OCI-LY7 (cell line): ENCODE data around the gene SGMS1. TPM values are rescaled to one million over a fixed set of nuclear protein-coding genes. Genes with fewer than 3 reads are reported as not detected.

Experiments
- BruUV-seq: library from RNA; stranded (reverse); fragments of 400-500 nt; replicated peaks from 2 replicates; lab custom pipeline; 2021; lab: Mats Ljungman, UMichigan
- CTCF ChIA-PET: fragments of 300-600 bp; sonication (Branson Sonifier 250); formaldehyde crosslinking; loops from one replicate; lab custom pipeline; 2022; ENCODE audit warnings: antibody characterized with exemption; ENCODE audit not compliant: unreplicated experiment; lab: Charles Lee
- POLR2A ChIA-PET: fragments of 300-600 bp; sonication (Branson Sonifier 250); formaldehyde crosslinking; loops from one replicate; lab custom pipeline; 2022; ENCODE audit warnings: antibody characterized with exemption; lab: Charles Lee
- DNase-seq: peaks from one replicate; pipeline ENCODE4 v3.0.0-alpha.2; 2015; ENCODE audit warnings: low spot score
- H2AFZ ChIP-seq: fragments of 200-600 bp; sonication (generic), shearing (Covaris generic); 2 replicates; pipeline ENCODE4 v1.6.1; 2014; ENCODE audit warnings: mild to moderate bottlenecking, antibody characterized with exemption, low read length, moderate library complexity
- H3K27ac ChIP-seq: fragments of 200-600 bp; sonication (generic); 2 replicates; pipeline ENCODE4 v1.5.1; 2014; ENCODE audit warnings: mixed run types, low read depth, mild to moderate bottlenecking, moderate library complexity, low read length, inconsistent platforms; ENCODE audit not compliant: poor library complexity, severe bottlenecking
- H3K36me3 ChIP-seq: fragments of 200-600 bp; sonication (generic); 2 replicates; pipeline ENCODE4 v1.6.1; 2014; ENCODE audit warnings: mild to moderate bottlenecking, antibody characterized with exemption, low read length, moderate library complexity, mixed read lengths; ENCODE audit not compliant: insufficient read depth
- H3K4me1 ChIP-seq: fragments of 200-600 bp; sonication (generic); 2 replicates; pipeline ENCODE4 v1.5.1; 2014; ENCODE audit warnings: mild to moderate bottlenecking, low read length; ENCODE audit not compliant: insufficient read depth, poor library complexity, severe bottlenecking
- H3K4me2 ChIP-seq: fragments of 200-600 bp; sonication (generic); 2 replicates; pipeline ENCODE4 v1.6.1; 2014; ENCODE audit warnings: mild to moderate bottlenecking, low read length
- H3K4me3 ChIP-seq: fragments of 200-600 bp; sonication (generic); 2 replicates; pipeline ENCODE4 v1.5.1; 2014; ENCODE audit warnings: mild to moderate bottlenecking, low read depth, low read length; ENCODE audit not compliant: poor library complexity, severe bottlenecking
- H3K79me2 ChIP-seq: fragments of 200-600 bp; sonication (generic); 2 replicates; pipeline ENCODE4 v1.6.1; 2016; ENCODE audit warnings: low read depth, mild to moderate bottlenecking, low read length, moderate library complexity, mixed read lengths; ENCODE audit not compliant: insufficient read depth
- H3K9me2 ChIP-seq: fragments of 200-600 bp; sonication (generic); 2 replicates; pipeline ENCODE4 v1.6.1; 2016; ENCODE audit warnings: mild to moderate bottlenecking, low read length, mixed read lengths; ENCODE audit not compliant: insufficient read depth
- H3K9me3 ChIP-seq: fragments of 200-600 bp; sonication (generic); 2 replicates; pipeline ENCODE4 v1.6.1; 2014; ENCODE audit warnings: mild to moderate bottlenecking, mixed run types, low read length, mixed read lengths
- H4K20me1 ChIP-seq: fragments of 200-600 bp; sonication (generic); 2 replicates; pipeline ENCODE4 v1.6.1; 2014; ENCODE audit warnings: mild to moderate bottlenecking, antibody characterized with exemption, low read length, moderate library complexity, mixed read lengths; ENCODE audit not compliant: insufficient read depth
- EZH2phosphoT487 ChIP-seq: fragments of 200-600 bp; sonication (generic); IDR thresholded peaks from 2 replicates; pipeline ENCODE4 v1.6.1; 2018; ENCODE audit warnings: low read depth, borderline replicate concordance, mild to moderate bottlenecking, mixed run types, antibody characterized with exemption, low read length, moderate library complexity, mixed read lengths
- intact Hi-C: fragments of 100-400 bp; cut with micrococcal nuclease; formaldehyde crosslinking; loops from one replicate; pipeline ENCODE4 v1.10.0; 2022; ENCODE audit not compliant: unreplicated experiment
- total RNA-seq, 2 experiments: library from RNA; depleted of rRNA in 1 of 2; stranded (reverse); fragments of >200 nt in 1 of 2; shearing (Covaris generic) in 1 of 2; gene quantifications; 2 replicates each; pipeline ENCODE4 v1.2.3, GENCODE V29; 2014 to 2022
- TF ChIP-seq, protein P1 (sequence below): fragments of 200-600 bp; sonication (generic); conservative IDR thresholded peaks from 2 replicates; pipeline ENCODE4 v1.5.1; 2014; ENCODE audit warnings: mild to moderate bottlenecking, antibody characterized with exemption, low read length, moderate library complexity, mixed read lengths

Gene SGMS1
- total RNA-seq, 2 experiments from 2014 or later = 45.4 to 57.5 TPM

DNA sequence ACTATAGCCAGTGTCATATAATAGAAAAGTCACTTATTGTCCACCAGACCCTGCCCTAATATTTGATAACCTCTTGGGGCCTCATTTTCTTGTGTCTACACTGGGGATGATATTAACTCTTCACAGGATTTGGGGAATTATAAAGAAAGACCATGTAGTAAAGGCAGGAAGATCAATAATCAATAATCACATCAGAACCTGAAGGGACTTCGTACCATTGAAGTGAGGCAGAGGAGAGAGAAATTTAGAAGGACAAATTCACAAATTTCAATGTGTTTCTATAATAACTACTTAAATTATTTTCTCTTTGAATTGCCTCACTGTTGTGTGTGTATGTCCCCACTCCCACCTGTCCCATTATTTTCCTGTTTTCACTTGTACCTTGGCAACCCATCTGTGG is 10.7 kb upstream of the SGMS1 start:
- Histone ChIP-seq H3K27ac (no peak overlapping the region), H2AFZ (no peak overlapping the region), H3K4me2 (no peak overlapping the region), H3K4me3 (no peak overlapping the region), H3K4me1 (peaks cover 13% of the 10 kb centered on the region), H3K9me3 (no peaks in the 10 kb centered on the region), H3K9me2 (no peaks in the 10 kb centered on the region), H3K36me3 (no peaks in the 10 kb centered on the region), H3K79me2 (no peaks in the 10 kb centered on the region), H4K20me1 (no peaks in the 10 kb centered on the region)
- BruUV-seq = no TSS peak
- TF ChIP-seq EZH2phosphoT487 = no peak
- TF ChIP-seq, protein P1, sequence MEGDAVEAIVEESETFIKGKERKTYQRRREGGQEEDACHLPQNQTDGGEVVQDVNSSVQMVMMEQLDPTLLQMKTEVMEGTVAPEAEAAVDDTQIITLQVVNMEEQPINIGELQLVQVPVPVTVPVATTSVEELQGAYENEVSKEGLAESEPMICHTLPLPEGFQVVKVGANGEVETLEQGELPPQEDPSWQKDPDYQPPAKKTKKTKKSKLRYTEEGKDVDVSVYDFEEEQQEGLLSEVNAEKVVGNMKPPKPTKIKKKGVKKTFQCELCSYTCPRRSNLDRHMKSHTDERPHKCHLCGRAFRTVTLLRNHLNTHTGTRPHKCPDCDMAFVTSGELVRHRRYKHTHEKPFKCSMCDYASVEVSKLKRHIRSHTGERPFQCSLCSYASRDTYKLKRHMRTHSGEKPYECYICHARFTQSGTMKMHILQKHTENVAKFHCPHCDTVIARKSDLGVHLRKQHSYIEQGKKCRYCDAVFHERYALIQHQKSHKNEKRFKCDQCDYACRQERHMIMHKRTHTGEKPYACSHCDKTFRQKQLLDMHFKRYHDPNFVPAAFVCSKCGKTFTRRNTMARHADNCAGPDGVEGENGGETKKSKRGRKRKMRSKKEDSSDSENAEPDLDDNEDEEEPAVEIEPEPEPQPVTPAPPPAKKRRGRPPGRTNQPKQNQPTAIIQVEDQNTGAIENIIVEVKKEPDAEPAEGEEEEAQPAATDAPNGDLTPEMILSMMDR = no peak
- ChIA-PET POLR2A (interaction anchor here (1.0 to 5.6 kb wide), 2 partner anchors 10 to 14 kb away, joined by 3 to 49 read pairs; no protein-coding TSS in a partner anchor), CTCF (no interaction called here)
- no peak for DNase-seq
- intact Hi-C loops = no loop called here

DNA sequence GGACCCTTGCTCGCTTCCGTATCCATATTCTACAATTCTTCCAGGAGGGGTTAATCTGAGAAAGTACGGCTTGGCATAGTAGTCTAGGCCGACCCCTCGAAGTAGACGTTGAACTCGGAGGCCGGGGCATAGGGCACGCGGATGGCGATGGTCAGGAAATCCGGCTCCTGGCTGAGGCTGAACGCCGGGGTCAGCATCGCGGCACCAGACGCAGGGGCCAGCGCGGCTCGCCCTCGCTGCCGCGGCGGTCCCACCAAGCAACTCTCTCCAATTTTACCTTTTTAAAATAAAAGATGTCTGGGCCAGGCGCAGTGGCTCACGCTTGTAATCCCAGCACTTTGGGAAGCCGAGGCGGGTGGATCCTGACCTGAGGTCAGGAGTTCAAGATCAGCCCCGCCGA is 7.3 kb upstream of the SGMS1 start:
- Histone ChIP-seq H3K4me1 (peaks cover 9% of the 10 kb centered on the region), H4K20me1 (no peaks in the 10 kb centered on the region), H3K4me2 (no peak overlapping the region), H3K79me2 (no peaks in the 10 kb centered on the region), H2AFZ (no peak overlapping the region), H3K27ac (no peak overlapping the region), H3K36me3 (no peaks in the 10 kb centered on the region), H3K4me3 (no peak overlapping the region), H3K9me2 (no peaks in the 10 kb centered on the region), H3K9me3 (no peaks in the 10 kb centered on the region)
- BruUV-seq = no TSS peak
- POLR2A ChIA-PET = no interaction called here
- TF ChIP-seq EZH2phosphoT487 = no peak
- TF ChIP-seq, protein P1 = no peak
- CTCF ChIA-PET = no interaction called here
- intact Hi-C loops = no loop called here
- DNase-seq = no peak

DNA sequence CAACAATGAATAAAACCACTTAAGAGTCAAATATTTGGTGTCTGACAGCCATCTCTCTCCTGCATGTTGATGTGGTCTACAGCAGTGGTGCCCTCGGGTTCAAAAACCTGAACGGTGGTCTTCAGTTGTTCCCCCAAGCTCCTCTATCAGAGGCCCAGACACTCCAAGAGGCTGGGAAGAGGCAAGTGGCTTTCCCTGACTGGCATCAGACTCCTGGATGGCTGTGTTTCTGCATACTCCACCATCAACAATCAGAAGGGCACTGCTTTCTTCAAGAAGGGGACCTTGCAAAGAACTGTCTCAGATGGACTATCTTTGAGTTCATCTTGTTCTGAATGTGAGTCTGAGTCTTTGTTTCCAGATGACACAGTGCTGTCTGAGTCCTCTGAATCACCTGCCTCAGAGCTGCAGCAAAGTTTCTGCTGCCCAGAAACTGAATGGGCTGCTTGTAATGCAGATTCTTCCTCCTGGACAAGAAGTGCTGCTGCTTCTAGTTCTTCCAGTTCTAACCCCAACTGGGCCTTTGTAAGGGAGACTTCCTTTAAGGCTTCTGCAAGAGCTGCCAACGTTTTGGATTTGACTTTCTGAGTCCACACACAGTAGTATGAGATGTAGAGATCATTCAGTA is 5.9 kb upstream of the SGMS1 start:
- H2AFZ ChIP-seq = no peak overlapping the region
- no peaks in the 10 kb centered on the region for H3K79me2 ChIP-seq
- no peak for DNase-seq
- TF ChIP-seq EZH2phosphoT487 = no peak
- TF ChIP-seq, protein P1 = no peak
- H3K36me3 ChIP-seq = no peaks in the 10 kb centered on the region
- H3K9me2 ChIP-seq = no peaks in the 10 kb centered on the region
- H3K27ac ChIP-seq = no peak overlapping the region
- no peaks in the 10 kb centered on the region for H4K20me1 ChIP-seq
- intact Hi-C loops = no loop called here
- no peak overlapping the region for H3K4me3 ChIP-seq
- POLR2A ChIA-PET = interaction anchor here (1.5 kb wide), 1 partner anchor 30 kb away, joined by 9 read pairs; no protein-coding TSS in a partner anchor
- no peak overlapping the region for H3K4me2 ChIP-seq
- CTCF ChIA-PET = no interaction called here
- no TSS peak for BruUV-seq
- H3K9me3 ChIP-seq = no peaks in the 10 kb centered on the region
- H3K4me1 ChIP-seq = peaks cover 16% of the 10 kb centered on the region
